ENCODE measurements around the gene CABLES1.
"Not testable (repeated sequence)": the region's sequence is repeated elsewhere in the genome, so short reads cannot be mapped to it uniquely, and the experiment has no call there.

CABLES1 gene

GRCh38 chr18:23158058-23158457, 22.8 kb downstream of the CABLES1 start:
- DNase-seq (ENCODE audit: low read depth, low spot score), result no peak
- in situ Hi-C loops (cut with HindIII; ENCODE audit: low sequenced_read_pairs), result no loop called here
- no peak overlapping the region for H3K4me3 ChIP-seq (ENCODE audit: low read depth, low read length)
- no peak for TF ChIP-seq CTCF (IDR thresholded peaks at IDR 0.05; ENCODE audit: low read depth, low read length)

- in situ Hi-C loops (cut with HindIII; ENCODE audit: low sequenced_read_pairs); H3K4me3 ChIP-seq (ENCODE audit: low read depth, low read length); DNase-seq (ENCODE audit: low read depth, low spot score): not testable (repeated sequence)
Measured at GRCh38 chr18:23158884-23159283, 23.6 kb downstream of the CABLES1 start.

- H3K4me3 ChIP-seq (ENCODE audit: low read depth, low read length), result no peak overlapping the region
- TF ChIP-seq CTCF (IDR thresholded peaks at IDR 0.05; ENCODE audit: low read depth, low read length), result no peak
- in situ Hi-C loops (cut with HindIII; ENCODE audit: low sequenced_read_pairs), result no loop called here
- no peak for DNase-seq (ENCODE audit: low read depth, low spot score)
Measured at GRCh38 chr18:23159344-23159743, 24.1 kb downstream of the CABLES1 start.

GRCh38 chr18:23162473-23162872, 27.2 kb downstream of the CABLES1 start:
- in situ Hi-C loops (cut with HindIII; ENCODE audit: low sequenced_read_pairs), result no loop called here

GRCh38 chr18:23163786-23164533, 28.7 kb downstream of the CABLES1 start:
- TF ChIP-seq CTCF (IDR thresholded peaks at IDR 0.05; ENCODE audit: low read depth, low read length), result no peak
- no peak overlapping the region for H3K4me3 ChIP-seq (ENCODE audit: low read depth, low read length)
- DNase-seq (ENCODE audit: low read depth, low spot score), result no peak
- in situ Hi-C loops (cut with HindIII; ENCODE audit: low sequenced_read_pairs), result no loop called here

More at GRCh38 chr18:23162473-23162872, 27.2 kb downstream of the CABLES1 start:
- DNase-seq (ENCODE audit: low read depth, low spot score), result no peak
- no peak overlapping the region for H3K4me3 ChIP-seq (ENCODE audit: low read depth, low read length)
- TF ChIP-seq CTCF (IDR thresholded peaks at IDR 0.05; ENCODE audit: low read depth, low read length), result no peak

GRCh38 chr18:23165271-23166068, 30.2 kb downstream of the CABLES1 start:
- no peak for DNase-seq (ENCODE audit: low read depth, low spot score)
- in situ Hi-C loops (cut with HindIII; ENCODE audit: low sequenced_read_pairs), result no loop called here
- no peak for TF ChIP-seq CTCF (IDR thresholded peaks at IDR 0.05; ENCODE audit: low read depth, low read length)
- no peak overlapping the region for H3K4me3 ChIP-seq (ENCODE audit: low read depth, low read length)
